ENCODE results near the gene TMEM11.

DNA sequence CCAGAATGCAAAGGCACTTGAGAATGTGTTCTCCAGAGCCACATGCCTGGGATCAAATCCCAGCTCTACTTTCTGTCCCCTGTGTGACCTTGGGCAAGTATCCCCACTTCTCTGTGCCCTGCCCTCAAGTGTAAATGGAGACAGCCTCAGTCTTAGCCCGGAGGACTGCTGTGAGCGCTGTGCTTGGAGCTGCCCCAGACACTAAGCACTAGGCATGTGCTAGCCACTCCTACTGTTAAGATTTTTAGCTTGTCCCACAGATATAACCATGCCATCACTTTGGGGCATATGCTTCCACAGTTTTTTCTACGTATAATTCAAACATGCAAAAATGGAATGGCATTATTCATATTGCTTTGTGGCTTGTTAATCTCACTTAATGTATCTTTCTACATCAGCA is 29.4 kb downstream of the TMEM11 start:
- TF ChIP-seq SP1 (IDR thresholded peaks at IDR 0.05) (no peak), CTCF (IDR thresholded peaks at IDR 0.05; ENCODE audit: low read depth, low read length, missing input control) (no peak), JUND (IDR thresholded peaks at IDR 0.05) (no peak), TAF1 (conservative IDR thresholded peaks at IDR 0.05) (no peak)
- TF ChIP-seq, protein P1, sequence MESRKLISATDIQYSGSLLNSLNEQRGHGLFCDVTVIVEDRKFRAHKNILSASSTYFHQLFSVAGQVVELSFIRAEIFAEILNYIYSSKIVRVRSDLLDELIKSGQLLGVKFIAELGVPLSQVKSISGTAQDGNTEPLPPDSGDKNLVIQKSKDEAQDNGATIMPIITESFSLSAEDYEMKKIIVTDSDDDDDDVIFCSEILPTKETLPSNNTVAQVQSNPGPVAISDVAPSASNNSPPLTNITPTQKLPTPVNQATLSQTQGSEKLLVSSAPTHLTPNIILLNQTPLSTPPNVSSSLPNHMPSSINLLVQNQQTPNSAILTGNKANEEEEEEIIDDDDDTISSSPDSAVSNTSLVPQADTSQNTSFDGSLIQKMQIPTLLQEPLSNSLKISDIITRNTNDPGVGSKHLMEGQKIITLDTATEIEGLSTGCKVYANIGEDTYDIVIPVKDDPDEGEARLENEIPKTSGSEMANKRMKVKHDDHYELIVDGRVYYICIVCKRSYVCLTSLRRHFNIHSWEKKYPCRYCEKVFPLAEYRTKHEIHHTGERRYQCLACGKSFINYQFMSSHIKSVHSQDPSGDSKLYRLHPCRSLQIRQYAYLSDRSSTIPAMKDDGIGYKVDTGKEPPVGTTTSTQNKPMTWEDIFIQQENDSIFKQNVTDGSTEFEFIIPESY (IDR thresholded peaks at IDR 0.05), result no peak

All from liver (tissue), 3 donors.